Activated CD4-positive, alpha-beta T cell treated with anti-CD3 and anti-CD28 coated beads, Interleukin-10, Interleukin-2, amounts not matched to agents 100 ng/mL and 50 ng/mL, durations not matched to agents 16 hours and 8 hours (primary cell): ENCODE measurements around the gene NDUFAF4.

Source experiments
- DNase-seq: peaks from one replicate; pipeline ENCODE4 v3.0.0-alpha.2; 2020

Gene NDUFAF4

DNA sequence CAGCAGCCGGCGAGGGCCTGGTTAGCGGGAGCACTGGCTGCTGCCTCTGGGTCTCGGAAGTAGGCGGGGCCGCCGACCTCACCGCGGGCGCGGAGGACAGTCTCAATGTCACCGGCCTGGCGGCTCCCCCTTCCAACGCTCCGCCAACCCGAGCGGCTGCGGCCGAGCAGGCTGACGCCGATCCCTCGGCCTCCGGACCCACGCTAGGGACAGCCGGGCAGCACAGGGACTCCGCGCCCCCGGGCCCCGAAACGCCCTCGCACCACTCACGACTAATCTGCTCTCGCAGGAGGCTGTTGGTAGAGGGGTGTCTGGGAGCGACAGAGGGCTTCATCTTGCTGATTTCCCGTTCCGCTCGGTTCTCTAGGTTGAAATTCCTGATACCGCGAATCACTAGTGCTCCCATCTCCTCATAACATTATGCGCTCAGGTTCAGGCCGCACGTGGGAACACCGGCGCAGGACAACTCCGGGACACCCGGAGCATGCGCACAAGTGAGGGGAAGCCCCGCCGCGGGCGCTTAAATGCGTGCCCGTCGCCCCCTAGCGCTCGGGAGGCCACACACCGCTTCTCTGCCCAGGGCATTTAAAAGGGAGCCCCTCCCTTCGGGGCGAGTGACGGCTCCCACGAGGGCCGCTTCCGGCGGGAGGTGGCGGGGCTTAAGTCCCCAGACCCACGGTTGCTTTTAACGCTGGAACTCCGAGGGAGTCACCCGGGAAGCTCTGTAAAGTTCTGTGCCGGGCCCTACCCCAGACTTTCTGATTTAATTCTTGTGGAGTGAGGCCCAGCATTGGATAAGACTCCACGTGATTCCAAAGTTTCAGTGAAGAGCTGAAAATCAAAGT is at the start of gene NDUFAF4:
TSS of gene NDUFAF4 (minus strand) at position 496 of the 845 bp plus-strand sequence. CDS start at position 406, 90 bp downstream.
- peak; percentile 97 for DNase-seq

DNA sequence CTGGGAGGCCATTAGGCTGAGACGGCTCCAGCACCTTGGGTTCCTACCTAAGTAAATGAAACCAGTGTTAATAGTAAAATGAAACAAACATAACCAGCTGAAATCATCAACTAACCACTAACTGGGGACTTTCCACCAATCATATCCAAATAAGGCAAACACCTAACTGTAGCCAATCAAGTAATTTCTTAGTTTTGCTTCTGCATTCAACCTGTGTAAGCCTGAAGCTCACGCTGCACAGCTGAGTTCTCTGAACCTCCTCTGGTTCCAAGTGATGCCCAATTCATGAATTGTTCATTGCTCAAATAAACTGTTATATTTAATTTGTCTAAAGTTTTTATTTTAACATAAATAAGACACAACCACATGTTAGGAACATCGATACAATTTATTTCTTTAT is 49.4 kb upstream of the NDUFAF4 start:
- DNase-seq = peak; percentile 61

DNA sequence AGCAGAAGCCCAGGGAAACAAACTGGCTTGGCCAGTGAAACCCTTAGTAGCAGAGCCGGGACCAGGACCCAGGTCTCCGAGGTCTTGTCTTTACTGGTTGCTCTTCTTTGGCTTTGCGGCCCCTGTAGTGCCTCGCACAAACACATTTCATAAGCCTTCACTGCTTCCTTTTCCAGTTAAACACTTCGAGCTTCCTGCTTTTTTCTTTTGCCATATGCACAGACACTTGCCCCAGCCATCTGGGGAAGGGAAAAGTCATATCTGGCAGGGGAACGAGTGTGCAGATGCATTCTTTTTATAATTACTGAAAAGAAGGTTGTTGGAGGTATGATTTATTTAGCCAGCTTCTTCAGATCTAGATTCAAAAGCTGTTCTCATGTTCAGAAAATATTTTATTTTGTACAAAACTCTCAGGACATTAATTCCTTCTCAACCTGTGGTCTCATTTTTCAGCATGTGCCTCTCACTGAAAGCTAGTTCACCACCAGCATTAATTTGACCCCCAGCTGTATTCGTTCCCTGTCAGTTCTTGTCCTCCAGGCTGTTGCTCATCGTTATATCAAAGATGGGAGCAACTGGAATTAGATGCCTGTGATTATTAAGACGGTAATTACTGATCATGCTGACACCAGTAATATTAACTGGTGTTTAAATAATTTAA is 46.0 kb upstream of the NDUFAF4 start:
- no peak for DNase-seq

DNA sequence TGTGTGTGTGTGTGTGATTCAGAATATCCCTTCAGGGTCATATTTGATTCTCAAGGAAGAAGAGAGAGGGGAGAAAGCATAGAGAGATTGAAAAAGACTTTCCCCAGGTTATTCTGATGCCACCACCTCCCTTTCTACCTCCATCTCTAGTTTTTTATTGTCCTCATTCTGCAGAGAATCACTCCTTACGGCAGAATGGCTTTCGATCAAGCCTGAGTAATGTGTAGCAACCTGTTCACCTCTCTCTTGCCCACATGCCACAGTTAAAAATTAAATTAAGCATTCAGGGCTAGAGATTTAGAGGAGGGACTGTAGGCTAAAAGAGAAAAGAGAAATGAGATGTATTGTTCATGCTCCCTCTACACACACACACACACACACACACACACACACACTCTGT is 45.0 kb upstream of the NDUFAF4 start:
- DNase-seq = no peak

DNA sequence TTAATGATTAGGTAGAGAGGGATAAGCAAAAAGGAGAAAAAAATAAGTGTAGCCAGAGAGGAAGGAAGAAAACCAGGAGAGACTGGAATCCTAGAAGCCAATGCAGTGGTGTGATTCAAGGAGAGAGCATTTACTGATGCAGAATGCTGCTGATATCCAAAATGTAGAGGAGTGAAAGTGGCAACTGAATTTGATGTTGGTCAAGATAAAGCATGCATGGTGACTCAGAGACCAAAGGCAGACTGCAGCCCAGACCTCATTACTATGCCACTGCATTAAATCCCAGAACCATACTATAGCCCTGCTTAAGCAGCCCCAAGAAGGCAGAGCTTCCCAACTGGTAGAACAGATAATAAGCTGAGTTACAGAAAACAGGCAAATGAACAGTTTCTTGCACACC is 42.6 kb upstream of the NDUFAF4 start:
- DNase-seq = no peak

DNA sequence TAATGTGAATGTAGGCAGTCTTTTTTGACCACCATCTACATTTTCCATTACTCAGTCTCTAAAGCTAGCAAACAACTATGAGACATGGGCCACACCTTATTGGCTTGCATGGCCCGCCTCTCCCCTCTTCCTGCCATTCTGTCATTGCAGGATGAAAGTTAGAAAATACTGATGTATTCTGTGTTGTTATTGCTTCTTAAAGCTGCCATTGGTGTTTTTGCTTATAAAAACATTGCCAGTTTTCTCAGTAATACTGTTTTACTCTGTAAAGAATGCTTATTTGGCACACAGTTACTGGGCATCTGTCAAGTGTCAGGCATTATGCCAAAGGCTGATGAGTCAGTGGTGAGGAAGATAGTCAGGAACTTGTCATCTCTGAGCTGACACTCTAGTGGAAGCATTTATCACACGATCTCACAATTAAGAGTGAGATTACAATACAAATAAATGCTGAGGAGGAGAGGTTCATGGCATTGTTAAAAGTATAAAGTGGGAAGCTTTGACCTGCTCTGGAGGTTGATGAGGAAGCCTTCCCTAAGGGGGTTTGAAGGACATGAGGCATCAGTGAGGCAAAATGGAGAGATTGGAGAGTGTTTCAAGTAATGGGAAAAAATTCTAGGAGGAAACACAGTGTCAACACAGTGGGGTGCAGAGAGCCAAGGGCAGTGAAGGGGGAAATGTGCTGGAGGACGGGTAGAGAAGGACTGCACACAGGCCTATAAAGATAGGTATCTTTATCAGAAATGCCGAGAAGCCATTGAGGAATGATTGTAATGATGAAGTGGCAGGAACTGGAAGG is 41.5 kb upstream of the NDUFAF4 start:
- peak; percentile 27 for DNase-seq

DNA sequence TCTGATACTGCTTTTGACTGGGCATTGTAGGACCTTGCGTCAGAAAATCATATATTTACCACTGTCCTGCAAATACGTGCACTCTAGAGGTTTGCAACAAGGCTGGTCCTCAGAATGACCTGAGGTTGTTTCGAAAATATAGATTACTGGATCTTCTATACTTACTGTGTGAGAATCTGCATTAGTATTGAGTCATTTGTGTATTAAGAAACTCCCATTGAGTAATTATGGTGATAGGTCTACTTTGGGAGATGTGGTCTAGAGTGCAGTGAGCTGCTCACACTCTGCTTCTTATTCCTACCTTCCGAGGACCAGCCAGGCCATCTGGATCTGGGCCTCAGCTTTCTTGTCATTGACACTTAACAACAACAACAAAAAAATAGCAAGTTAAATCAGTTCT is 36.4 kb upstream of the NDUFAF4 start:
- no peak for DNase-seq

DNA sequence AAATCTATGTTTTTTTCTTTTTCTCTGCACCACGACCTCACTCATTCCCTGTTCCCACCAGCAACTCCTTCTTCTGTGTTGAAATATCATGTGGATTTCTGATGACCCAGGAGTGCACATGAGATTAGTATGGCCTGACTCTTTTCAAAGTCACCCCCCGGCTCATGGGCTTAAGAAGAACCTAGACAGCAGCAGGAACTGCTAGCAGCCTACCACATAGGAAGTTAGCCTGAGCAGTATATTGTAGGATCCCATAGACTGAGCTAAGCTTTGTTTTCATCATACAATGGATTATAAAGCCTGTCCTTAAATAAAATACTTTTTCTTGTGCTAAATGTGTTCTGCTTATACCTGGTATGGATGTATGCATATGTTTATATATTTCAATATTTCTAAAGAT is 33.5 kb upstream of the NDUFAF4 start:
- no peak for DNase-seq

DNA sequence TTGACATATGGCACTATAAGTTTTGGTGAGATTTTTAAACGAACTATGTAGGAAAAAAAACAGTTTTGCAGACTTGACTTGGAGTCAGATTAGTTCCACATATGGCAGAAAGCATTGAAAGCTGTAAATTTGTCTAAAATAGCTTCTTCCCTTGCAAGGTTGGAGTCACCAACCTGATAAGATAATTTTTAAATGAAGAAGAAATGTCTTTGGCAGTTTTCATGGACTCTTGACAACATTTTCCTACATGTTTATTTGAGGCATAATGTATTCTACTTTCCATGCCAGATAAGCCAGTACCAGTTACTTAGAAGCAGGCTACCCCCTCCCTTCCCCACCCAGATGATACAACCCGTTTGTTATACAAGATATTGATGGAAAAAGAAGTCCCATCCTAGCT is 32.0 kb upstream of the NDUFAF4 start:
- no peak for DNase-seq

DNA sequence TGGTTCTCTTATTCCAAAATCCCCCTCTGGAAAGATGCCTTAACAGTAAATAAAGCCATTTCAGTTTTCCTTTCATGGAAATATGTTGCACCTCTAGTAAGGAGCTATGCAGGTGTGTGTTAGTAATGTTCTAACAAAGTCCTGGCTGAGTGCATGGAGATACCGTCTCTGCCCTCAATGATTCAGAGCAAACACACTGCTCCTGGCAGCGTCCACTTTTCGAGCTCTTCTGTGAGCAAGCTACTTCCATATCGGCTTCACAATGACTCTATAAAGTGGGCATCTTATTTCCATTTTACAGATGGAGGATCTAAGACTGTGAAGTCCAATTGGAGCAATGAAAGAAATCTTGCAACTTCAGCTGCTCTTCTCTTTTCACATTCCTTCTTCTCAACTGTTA is 30.0 kb upstream of the NDUFAF4 start:
- DNase-seq = no peak

DNA sequence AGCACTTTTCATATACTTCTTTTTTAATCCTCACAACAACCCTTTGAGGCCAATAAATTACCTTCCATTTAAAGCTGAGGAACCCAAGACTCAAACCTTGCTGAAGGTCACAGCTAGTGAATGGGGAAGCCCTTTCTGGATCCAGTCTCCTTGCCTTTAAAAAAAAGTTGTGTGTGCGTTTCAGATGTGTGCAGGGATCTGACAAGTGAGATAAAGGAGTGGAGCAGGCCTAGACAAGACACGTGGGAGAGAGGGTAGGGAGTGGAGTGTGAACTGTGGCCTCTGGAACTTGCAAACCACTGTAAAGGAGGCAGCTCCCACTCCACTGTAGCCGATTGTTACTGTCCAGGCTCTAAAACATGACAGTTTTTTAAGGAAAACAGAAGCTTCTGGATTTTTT is 28.7 kb upstream of the NDUFAF4 start:
- no peak for DNase-seq

DNA sequence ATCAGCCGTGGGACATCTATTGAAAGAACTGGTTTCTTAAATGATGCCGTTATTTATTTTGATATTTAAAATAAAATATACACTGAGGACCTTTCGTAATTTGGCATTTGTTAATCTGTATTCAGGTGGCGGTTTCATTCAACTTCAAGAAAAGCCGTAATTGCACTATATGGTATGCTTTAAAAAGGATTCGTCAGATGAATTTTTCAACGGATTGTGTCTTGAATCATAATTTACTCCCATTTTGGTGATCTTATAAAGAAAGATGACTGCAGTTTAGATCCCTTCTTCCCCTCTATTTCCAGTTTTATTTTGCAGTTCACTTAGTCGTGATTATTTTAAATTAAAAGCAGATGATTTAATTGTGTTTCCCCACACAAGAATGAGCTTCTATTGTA is 27.6 kb upstream of the NDUFAF4 start:
- DNase-seq = no peak

DNA sequence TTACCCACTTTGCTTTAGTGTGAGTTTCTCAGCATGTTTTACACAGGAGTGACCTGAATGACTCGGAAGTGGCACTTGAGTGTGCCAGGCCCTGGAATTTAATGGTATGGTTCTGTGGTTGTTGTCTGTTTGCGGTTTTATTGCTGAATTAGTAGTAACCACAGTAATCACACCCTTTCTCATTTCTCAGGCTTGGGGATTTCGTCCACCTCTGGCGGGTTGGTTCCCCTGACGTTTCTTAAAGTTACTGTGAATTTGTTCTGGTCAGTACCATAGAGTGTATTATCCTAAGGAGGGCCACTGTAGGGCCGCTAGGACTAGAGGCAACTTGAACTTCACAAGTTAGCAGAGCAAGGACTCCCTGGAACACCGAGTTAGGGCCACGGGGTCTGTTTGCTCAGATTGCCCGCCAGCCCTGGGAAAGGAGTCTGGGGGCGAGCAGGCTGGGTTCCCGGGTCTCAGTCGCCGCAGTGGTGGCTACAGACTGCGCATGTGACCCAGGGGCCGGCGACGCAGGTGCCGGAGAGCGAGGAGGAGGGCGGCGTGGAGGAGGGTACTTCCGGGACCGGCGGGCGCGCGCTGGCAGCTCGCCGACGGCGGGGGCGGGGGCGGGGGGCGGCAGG is 26.3 kb upstream of the NDUFAF4 start:
- peak; percentile 43 for DNase-seq

DNA sequence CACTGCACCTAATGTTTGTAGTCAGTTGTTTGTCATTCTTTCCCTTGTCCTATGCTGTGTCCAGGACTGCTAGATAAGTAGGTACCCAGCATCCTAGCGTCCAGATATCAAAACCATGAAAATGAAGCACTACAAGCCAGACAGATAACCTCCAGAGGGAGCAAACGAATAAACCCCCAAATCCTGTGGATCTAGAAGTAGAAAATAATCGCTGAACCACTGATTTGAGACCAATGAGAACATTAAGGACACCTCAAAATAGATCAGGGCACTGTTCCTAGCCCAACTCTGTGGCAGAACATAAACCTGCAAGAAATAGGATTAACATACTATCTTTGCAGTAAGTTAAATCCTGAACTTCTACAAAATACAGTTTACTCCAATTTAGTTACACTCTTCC is 25.7 kb upstream of the NDUFAF4 start:
- no peak for DNase-seq

DNA sequence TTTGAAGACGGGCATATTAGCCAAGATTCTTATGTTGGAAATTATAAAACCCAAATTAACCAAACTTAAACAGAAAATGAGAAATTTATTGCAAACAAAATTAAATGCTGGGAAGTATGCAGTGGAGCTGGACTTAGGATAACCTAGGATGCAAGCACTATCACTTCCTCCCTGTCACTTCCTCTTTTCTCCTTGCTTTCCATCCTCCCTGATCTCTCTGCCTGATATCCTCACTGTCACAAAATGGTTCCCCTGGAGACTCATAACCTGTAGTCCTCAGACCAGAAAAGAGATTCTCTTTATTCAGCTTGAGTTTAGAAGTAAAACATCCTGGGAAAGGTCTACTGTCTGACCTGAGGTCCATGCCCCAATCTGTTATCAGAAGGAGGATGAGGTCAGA is 19.4 kb upstream of the NDUFAF4 start:
- DNase-seq = no peak

DNA sequence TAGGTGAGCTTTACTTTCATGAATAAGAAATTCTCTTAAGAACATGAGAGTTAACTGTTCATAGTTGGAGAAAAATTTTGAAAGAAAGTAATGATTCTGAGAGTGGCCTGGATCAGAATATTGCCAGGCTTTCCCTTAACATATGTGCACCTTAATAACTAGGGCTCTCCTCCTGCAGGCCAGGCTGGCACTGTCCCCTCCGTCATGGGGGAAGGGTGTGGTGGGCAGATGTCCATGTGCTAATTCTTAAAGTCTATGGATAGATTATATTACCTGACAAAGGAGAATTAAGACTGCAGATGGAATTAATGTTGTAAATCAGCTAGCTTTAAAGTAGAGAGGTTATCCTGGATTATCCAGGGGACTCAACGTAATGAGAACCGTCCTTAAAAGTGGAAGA is 15.9 kb upstream of the NDUFAF4 start:
- no peak for DNase-seq

DNA sequence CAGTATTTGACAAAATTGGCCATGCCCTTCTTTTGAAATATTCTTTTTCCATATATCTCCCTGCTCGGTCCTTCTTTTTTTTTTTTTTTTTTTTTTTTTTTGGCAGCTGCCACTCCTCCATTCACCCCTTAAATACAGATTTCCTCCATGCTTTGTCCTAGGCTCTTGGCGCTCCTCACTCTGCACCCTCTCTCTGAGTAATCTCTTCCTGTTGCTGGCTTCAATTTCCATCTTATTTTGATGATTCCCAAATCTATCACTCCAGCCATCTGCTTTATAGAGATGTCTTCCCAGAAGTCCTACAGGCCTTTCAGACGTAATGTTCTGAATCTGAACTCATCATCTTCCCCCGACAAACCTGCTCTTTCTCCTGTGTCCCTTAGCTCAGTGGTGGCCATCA is 14.1 kb upstream of the NDUFAF4 start:
- DNase-seq = no peak

DNA sequence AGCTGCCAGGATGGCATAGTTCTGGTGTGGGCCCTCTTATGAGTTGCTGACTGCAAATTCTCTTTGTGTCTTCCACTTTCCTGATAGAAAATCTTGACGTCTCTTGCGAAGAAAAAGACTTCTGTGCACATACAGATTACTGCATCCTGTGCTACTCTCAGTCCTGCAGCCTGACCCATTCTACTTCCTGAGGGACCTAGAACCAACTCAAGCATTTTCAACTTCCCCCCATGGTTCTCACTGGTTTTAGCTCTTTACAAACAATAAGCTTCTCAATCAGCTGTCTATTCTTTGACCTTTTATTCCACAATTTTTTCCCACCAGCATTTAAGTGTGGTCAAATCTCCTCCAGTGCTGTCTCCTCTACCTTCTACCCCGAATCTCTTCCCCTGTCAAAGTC is 13.5 kb upstream of the NDUFAF4 start:
- no peak for DNase-seq

DNA sequence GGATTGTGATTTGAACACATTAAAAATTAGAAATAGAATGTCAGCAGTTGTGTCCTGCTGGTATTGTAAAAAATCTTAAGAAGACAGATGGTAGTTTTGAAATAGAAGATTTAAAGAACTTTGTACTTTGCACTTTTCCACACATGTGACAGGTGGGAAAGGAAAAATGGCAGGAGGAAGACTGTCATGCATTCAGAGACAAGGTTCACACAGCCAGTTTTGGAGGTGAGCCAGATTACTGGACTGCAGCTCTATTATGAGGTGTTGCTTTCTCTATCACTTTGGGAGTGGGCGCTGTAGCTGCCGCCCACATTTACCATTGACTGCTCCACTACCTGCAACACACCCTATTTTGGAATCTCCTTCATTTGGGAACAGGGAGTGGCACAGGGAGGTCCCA is 12.1 kb upstream of the NDUFAF4 start:
- DNase-seq = no peak

DNA sequence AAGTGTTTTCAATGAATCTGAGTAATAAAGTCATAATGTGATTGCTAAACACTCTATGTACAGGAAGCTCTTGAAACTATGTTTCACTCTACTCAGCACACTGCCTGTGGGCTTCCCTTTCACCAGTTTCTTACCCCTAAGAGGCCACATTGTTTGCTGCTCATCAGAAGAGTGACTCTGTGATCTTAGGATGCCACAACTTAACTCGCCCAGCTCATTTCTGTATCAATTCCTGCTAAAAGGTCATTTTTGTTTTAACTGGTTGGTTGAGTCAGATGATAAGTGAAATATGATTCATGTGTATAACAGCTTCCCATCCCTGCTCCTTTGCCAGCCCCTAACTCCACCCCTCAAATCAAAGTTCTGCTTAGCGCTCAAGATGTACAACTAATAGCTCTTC is 9.8 kb upstream of the NDUFAF4 start:
- peak; percentile 93 for DNase-seq

DNA sequence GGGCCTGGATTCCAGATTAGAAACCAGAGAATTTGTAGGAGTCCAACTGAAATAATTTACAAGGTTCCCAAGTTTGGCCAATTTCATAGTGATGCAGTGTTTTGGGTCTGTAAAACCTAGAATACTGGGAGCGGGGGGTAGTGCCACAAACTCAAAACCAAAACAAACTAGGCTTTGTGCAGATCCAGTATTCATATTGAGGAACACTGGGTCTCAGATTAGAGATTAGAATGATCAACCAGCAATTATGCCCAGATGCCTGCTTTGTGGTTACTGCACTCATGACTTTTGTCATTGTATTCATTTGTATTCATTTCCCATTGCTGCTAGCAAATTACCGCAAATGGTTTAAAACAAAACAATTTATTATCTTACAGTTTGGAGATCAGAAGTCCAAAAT is 3.2 kb upstream of the NDUFAF4 start:
- DNase-seq = no peak

DNA sequence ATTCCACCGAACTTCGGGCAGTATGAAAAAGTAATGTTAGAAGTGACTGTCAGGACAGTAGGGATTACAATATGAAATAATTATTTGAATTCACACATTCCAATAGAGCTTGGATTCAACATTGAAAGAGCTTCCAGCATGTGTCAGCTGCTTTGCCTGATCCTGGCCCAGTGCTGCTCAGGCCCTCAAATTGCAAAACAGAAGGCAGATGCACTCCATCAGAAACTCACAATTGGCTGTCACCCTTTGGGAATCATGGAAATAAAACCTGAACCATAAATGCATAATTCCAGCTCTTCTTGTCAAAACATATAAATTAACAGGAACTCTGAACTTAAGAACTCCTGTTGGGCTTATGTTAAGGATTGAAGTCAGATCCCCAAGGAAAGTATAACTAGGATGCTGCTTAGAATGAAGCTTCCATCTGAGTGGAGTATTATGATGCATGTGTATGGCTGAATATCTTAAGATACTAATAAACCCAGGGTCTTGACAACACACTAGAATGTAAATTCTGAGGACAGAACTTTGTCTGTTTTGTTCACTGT is 1.8 kb upstream of the NDUFAF4 start:
- DNase-seq = no peak

DNA sequence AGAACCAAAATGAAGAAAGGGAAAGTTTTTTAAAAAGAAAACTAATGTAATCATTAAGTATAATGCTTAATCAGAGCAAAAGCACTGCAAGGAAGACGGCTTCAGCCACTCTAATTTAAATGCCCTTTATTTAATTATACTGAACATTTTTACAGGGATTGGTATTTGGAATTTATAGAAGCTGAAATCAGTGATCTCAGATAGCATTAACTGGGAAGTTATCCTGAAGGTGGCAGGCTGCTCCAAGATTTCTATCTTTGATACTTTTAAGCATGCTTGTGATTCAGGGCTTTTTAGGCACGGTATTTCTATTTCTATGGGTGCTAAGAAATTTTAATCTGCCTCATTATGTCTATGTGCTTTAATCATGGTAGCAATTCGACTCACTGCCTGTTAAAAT is 1.3 kb upstream of the NDUFAF4 start:
- peak; percentile 24 for DNase-seq
